Stomach (tissue), 4 donors: ENCODE results near the gene NCKAP5.

Experiments
- CTCF ChIP-seq, 7 experiments: fragments of 450-650 bp in 4 of 7; fragments of 200-600 bp in 3 of 7; sonication (generic) in 3 of 7; IDR thresholded peaks; one replicate each; pipeline ENCODE4 v1.5.1; 2016 to 2019; ENCODE audit warnings: antibody characterized with exemption in 7 of 7, control low read depth in 2 of 7, mild to moderate bottlenecking in 1 of 7
- EP300 ChIP-seq: sonication (generic); formaldehyde crosslinking; IDR thresholded peaks from one replicate; pipeline ENCODE4 v1.6.1; 2017; ENCODE audit warnings: antibody characterized with exemption
- POLR2A ChIP-seq, 4 donors: fragments of 450-650 bp; IDR thresholded peaks; one replicate each; pipeline ENCODE4 v1.6.1; 2016; ENCODE audit warnings: antibody characterized with exemption in 4 of 4, control low read depth in 2 of 4, mild to moderate bottlenecking in 1 of 4, moderate library complexity in 1 of 4

- no peak for TF ChIP-seq CTCF (IDR thresholded peaks at IDR 0.05)
- TF ChIP-seq POLR2A (IDR thresholded peaks at IDR 0.05) = no peak
- TF ChIP-seq EP300 = no peak
Observed at GRCh38 chr2:133363884-133364283, 204.4 kb downstream of the NCKAP5 start.
